ENCODE results near the gene DNMT3A. TPM values are rescaled to one million over a fixed set of nuclear protein-coding genes. Genes with fewer than 3 reads are reported as not detected.

The DNMT3A gene
- total and polyA plus RNA-seq, 2 experiments from 2014 or later: 47.2 to 80.4 TPM

GRCh38 chr2:25230948-25231311 lies 110.8 kb downstream of the DNMT3A start:
- peak; percentile 9 for ATAC-seq
- peaks cover 29% of the 10 kb centered on the region; the same call in 1 of the 2 replicates for H3F3A ChIP-seq (replicated peaks; ENCODE audit: low read depth)
- no peaks in the 10 kb centered on the region for H3K9me2 ChIP-seq (ENCODE audit: insufficient read depth)
- H4K20me1 ChIP-seq (replicated peaks; ENCODE audit: insufficient read depth): peaks cover 9% of the 10 kb centered on the region
- H2AFZ ChIP-seq: no peak overlapping the region
- peaks cover 20% of the 10 kb centered on the region for H3K4me1 ChIP-seq (ENCODE audit: insufficient read depth)
- H3K36me3 ChIP-seq (ENCODE audit: insufficient read depth): peaks cover 24% of the 10 kb centered on the region
- no peak overlapping the region for H3K27ac ChIP-seq (ENCODE audit: low read depth)
- Mint-ChIP-seq H3K27me3 (ENCODE audit: insufficient read depth, low read depth, poor library complexity) (peaks cover 33% of the 10 kb centered on the region), H3K9me3 (no peaks in the 10 kb centered on the region; the same call in 2 of the 3 replicates), H3K4me3 (no peak overlapping the region), H3K36me3 (ENCODE audit: low read depth) (peaks cover 46% of the 10 kb centered on the region), H3K4me1 (peaks cover 37% of the 10 kb centered on the region), H3K27ac (no peak overlapping the region)
- H3K4me2 ChIP-seq: no peak overlapping the region
- no peaks in the 10 kb centered on the region for H3K27me3 ChIP-seq (ENCODE audit: insufficient read depth)
- no peak for DNase-seq (ENCODE audit: low spot score)
- no peaks in the 10 kb centered on the region for H3K79me2 ChIP-seq (replicated peaks; ENCODE audit: insufficient read depth)
- H3K4me3 ChIP-seq: no peak overlapping the region
- TF ChIP-seq JUNB (IDR thresholded peaks at IDR 0.05; ENCODE audit: unreplicated experiment) (no peak), POLR2AphosphoS5 (IDR thresholded peaks at IDR 0.05; ENCODE audit: low read depth) (no peak; the same call in none of the 2 replicates), ZNF331 (CRISPR knock-in tag; IDR thresholded peaks at IDR 0.05; ENCODE audit: low read depth) (no peak), EZH2phosphoT487 (IDR thresholded peaks at IDR 0.05; ENCODE audit: unreplicated experiment) (no peak), CREB1 (CRISPR knock-in tag; IDR thresholded peaks at IDR 0.05; ENCODE audit: low read depth) (no peak), NANOG (IDR thresholded peaks at IDR 0.05; ENCODE audit: borderline replicate concordance) (no peak), EZH2 (IDR thresholded peaks at IDR 0.05; ENCODE audit: low read depth, unreplicated experiment) (no peak), ZNF114 (CRISPR knock-in tag; IDR thresholded peaks at IDR 0.05) (no peak), ZNF462 (CRISPR knock-in tag; IDR thresholded peaks at IDR 0.05) (no peak), STAT1 (IDR thresholded peaks at IDR 0.05; ENCODE audit: unreplicated experiment) (no peak), REST (IDR thresholded peaks at IDR 0.05; ENCODE audit: unreplicated experiment) (no peak), CTCF (conservative IDR thresholded peaks at IDR 0.05; ENCODE audit: low read depth in 2 of 2) (no peak), ETS1 (IDR thresholded peaks at IDR 0.05) (no peak)

All from GM23338 (cell line).